ENCODE data around the gene LPA.

DNA sequence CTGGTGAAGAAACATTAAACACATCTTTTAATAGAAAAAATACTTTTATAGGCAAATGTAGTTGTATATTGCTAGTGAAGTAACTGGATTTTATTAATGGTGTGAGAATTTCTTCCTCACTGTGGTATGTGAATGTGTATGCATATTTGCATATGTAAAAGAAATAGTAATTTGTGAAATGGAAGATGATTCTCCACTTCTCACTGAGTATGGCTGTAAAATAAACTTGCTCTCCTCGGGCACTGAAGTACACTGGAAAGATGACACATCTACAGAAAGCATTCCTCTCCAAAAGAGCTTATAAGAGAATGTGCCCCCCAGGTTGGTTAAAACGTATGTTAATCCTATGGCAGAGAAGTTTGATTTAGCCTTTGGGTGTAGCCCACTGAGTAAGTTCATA lies 155.5 kb downstream of the LPA start:
- TF ChIP-seq NFE2L1 (CRISPR knock-in tag; IDR thresholded peaks at IDR 0.05; ENCODE audit: borderline replicate concordance) (no peak), RAD21 (CRISPR knock-in tag; IDR thresholded peaks at IDR 0.05) (no peak), FOSL1 (CRISPR knock-in tag; IDR thresholded peaks at IDR 0.05; ENCODE audit: borderline replicate concordance) (no peak), MAFK (conservative IDR thresholded peaks at IDR 0.05 in 1 of 2, IDR thresholded peaks at IDR 0.05 in 1 of 2; ENCODE audit: low read length in 2 of 2) (no peak), CEBPB (IDR thresholded peaks at IDR 0.05; ENCODE audit: borderline replicate concordance, low read depth, low read length) (no peak), NFYB (CRISPR knock-in tag; IDR thresholded peaks at IDR 0.05) (no peak), ETV5 (CRISPR knock-in tag; IDR thresholded peaks at IDR 0.05; ENCODE audit: borderline replicate concordance) (no peak), EP300 (IDR thresholded peaks at IDR 0.05; ENCODE audit: low read depth in 2 of 2, low read length in 2 of 2) (no peak), EP300 (CRISPR knock-in tag; IDR thresholded peaks at IDR 0.05; ENCODE audit: borderline replicate concordance) (no peak), ZNF431 (CRISPR knock-in tag; IDR thresholded peaks at IDR 0.05; ENCODE audit: borderline replicate concordance, low read depth) (no peak), HCFC1 (IDR thresholded peaks at IDR 0.05; ENCODE audit: low read depth, low read length) (no peak)
- TF ChIP-seq, protein P1, sequence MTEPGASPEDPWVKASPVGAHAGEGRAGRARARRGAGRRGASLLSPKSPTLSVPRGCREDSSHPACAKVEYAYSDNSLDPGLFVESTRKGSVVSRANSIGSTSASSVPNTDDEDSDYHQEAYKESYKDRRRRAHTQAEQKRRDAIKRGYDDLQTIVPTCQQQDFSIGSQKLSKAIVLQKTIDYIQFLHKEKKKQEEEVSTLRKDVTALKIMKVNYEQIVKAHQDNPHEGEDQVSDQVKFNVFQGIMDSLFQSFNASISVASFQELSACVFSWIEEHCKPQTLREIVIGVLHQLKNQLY (CRISPR knock-in tag; IDR thresholded peaks at IDR 0.05), result no peak
- TF ChIP-seq, protein P2, sequence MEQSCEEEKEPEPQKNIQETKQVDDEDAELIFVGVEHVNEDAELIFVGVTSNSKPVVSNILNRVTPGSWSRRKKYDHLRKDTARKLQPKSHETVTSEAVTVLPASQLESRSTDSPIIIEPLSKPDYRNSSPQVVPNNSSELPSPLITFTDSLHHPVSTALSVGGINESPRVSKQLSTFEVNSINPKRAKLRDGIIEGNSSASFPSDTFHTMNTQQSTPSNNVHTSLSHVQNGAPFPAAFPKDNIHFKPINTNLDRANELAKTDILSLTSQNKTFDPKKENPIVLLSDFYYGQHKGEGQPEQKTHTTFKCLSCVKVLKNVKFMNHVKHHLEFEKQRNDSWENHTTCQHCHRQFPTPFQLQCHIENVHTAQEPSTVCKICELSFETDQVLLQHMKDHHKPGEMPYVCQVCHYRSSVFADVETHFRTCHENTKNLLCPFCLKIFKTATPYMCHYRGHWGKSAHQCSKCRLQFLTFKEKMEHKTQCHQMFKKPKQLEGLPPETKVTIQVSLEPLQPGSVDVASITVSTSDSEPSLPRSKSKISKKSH (CRISPR knock-in tag; IDR thresholded peaks at IDR 0.05; ENCODE audit: borderline replicate concordance), result no peak
- TF ChIP-seq, protein P3, sequence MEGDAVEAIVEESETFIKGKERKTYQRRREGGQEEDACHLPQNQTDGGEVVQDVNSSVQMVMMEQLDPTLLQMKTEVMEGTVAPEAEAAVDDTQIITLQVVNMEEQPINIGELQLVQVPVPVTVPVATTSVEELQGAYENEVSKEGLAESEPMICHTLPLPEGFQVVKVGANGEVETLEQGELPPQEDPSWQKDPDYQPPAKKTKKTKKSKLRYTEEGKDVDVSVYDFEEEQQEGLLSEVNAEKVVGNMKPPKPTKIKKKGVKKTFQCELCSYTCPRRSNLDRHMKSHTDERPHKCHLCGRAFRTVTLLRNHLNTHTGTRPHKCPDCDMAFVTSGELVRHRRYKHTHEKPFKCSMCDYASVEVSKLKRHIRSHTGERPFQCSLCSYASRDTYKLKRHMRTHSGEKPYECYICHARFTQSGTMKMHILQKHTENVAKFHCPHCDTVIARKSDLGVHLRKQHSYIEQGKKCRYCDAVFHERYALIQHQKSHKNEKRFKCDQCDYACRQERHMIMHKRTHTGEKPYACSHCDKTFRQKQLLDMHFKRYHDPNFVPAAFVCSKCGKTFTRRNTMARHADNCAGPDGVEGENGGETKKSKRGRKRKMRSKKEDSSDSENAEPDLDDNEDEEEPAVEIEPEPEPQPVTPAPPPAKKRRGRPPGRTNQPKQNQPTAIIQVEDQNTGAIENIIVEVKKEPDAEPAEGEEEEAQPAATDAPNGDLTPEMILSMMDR (CRISPR knock-in tag; IDR thresholded peaks at IDR 0.05), result no peak
